Caki2 (cell line): ENCODE measurements around the gene CCDC85A. TPM values are rescaled to one million over a fixed set of nuclear protein-coding genes. Genes with fewer than 3 reads are reported as not detected.

ENCODE experiments used
- DNase-seq: peaks from one replicate; pipeline ENCODE4 v3.0.0-alpha.2; 2015; ENCODE audit warnings: low read depth
- in situ Hi-C: cut with HindIII; loops from 2 replicates; pipeline ENCODE4 v1.10.0; 2016; ENCODE audit warnings: low sequenced_read_pairs, low pct_unique_long_range_greater_than_20kb, mixed read lengths
- total RNA-seq: library from RNA; depleted of rRNA; stranded (reverse); fragments of >200 nt; shearing (Covaris generic); gene quantifications from 2 replicates; pipeline ENCODE4 v1.2.3, GENCODE V29; 2014; ENCODE audit warnings: low replicate concordance

CCDC85A gene
- total RNA-seq, 1 experiment from 2014 or later = 0.54 TPM

DNA sequence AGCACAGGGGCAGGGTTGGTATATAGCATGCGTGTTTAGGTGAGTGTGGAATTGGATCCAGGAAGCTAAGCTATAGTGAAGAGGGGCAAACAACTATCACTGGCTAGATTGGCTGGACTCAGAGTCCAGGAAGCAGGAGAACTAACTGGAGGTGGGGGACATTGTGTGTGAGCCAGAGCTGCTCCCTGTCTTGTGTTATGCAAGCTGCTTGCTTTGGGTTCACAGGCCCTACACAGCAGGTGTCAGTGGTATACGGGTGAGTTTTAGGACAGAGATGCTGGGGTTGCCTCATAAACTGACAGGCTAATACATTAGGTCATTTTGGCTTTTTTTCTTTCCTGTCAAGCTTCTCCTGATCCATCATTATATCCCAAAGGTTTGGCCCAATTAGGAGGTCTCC lies 87.5 kb downstream of the CCDC85A start:
- in situ Hi-C loops = no loop called here

DNA sequence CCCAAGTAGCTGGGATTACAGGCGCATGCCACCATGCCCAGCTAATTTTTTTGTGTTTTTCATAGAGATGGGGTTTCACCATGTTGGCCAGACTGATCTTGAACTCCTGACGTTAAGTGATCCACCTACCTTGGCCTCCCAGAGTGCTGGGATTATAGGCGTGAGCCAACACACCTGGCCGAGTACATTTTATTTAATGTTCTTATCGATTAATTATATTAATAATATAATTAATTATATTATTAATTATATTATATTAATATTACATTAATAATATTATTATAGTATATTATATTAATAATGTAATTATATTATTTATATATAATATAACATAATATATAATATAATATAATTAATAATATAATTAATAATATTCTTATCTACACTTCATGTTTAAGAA lies 101.4 kb downstream of the CCDC85A start:
- in situ Hi-C loops = no loop called here

More for the DNA sequence above, 87.5 kb downstream of the CCDC85A start:
- no peak for DNase-seq

DNA sequence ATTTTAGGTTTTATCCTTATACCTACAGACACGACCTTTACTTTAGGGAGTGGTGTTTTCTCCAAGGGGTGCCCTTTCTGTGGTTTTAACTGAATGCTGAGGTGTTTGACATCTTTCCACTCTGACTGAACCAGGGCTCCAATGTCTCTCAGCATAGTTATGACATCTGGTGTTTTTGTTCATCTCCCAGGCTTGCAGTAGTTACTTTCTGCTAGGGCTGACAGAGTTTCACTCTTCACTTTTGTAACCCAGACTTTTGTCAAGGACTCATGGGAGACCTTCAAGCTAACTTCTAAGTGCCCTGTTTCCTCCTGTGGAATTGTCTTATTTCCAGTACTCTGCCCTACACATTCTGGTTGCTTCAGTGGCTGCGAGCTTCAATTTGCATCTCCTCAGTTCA lies 103.1 kb downstream of the CCDC85A start:
- no peak for DNase-seq
- in situ Hi-C loops = no loop called here

More for the DNA sequence above, 101.4 kb downstream of the CCDC85A start:
- DNase-seq = no peak

DNA sequence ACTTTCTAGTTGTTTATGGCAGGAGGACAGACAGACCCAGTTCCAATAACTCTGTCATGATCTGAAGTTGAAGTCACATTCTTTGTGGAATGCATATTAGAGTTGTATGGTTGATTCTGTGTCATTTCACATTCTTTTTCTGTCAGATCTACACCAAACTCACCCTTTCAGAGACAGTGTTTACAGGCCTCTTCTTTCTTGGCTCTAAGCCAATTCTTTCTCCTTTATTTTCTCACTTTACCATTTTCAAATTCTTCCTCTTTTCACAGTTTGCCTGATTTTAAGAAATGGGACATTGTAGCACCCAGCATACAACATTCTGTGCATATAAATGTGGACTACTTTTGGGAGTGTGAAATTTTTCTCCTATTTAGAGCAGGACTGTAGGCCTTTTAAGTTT lies 103.7 kb downstream of the CCDC85A start:
- no peak for DNase-seq
- in situ Hi-C loops = no loop called here

DNA sequence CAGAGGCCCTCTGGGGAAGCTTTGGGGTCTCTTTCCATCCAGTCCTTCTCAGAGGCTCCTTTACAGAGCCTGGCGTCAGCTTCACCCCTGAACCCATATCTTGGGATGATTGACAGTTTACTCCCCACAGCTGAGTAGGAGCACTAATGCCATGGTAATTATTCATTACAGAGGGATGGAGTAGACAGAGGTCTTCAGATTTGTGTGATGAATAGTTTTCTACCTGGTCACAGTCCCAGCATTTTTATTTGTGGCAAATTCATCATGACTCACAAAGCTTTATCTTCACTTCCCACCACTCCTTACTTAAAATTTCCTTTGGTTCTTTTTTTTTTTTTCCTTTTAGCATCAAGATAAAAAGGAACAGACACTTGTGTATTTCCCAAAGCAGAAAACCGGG lies 104.2 kb downstream of the CCDC85A start:
- no peak for DNase-seq
- in situ Hi-C loops = no loop called here

DNA sequence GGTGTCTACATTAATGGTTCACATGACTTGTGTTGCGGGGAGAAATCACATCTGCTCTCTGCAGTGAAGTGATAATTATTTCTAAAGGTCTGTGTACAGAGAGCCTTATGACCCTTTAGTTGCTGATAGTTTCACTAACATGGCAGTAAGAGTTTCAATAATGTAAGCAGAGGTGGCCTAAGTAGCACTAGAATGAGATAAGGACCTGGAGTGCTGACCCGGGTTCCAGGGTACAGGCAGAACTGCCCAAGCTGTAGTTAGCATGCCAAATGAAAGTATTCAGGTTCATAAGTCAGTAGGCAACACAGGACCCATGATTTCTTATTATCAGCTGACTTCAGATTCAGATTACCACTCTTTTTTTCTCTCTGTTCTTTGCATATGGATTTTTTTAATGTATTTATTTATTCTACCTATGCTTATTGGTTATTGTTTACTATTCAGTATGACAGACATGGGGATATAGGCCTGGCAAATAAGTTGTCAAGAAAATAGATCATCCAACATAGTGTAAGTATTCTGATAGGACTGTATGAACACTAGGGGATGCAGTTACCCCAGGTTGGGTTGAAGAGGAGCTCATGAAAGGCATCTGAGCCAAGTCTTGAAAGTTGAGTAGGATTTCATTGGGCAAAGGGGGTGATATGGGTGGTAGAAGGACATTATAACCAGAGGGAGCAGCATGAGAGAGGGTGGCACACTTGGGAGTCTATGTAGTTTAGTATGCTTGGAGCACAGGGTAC lies 105.2 kb downstream of the CCDC85A start:
- in situ Hi-C loops = no loop called here
- no peak for DNase-seq

DNA sequence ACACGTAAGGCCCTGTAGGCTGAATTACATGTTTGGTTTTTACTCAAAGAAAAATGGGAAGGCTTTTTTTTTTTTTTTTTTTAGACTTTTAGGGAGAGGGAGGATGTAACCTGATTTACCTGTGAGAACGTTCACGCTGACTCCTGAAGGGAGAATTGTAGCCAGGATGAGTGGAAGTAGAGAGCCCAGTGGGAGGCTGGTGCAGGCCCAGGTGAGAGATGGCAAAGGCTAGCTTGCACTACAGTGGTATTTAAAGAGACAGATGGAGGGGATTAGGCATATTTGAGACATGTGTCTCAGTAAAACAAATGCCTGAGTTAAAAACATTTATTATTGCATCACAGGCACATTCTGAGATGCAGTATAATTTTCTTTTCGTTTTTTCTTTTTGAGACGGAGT lies 107.9 kb downstream of the CCDC85A start:
- DNase-seq = no peak
- in situ Hi-C loops = no loop called here

DNA sequence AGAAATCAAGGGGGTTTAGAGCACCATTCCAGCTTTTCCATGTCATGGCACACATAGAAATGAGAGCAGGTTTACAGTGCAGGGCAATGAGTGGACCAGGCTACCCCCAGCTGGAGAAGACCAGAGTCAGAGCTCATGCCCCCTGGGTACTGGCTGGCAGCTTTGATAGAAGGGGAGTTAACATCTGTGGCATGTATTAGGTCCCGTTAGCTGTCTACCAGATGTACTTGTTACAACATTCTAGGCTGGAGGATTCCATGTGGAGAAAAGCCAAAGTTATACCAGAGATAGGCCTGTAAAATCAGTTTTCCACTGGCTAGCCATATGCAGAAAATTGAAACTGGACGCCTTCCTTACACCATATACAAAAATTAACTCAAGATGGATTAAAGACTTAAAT lies 109.2 kb downstream of the CCDC85A start:
- in situ Hi-C loops = no loop called here
- DNase-seq = no peak

DNA sequence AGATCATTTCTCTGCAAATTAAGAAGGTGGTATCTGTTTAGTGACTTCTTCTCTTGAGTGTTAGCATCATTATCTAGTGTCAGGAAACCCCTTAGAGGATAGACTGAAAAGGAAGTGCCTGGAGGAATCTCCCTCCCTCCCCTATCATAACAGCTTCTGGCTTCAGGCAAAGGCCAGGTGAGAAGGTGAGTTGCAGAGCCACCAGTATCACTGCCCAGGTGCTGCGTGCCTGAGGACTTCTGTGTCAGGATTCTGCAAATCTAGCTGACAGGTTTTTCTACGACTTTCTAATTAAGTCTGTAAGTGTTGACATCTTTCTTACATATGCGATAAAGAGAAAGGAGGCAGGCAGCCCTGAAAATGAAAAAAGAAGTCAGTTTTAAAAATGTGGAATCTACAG lies 111.9 kb downstream of the CCDC85A start:
- in situ Hi-C loops = no loop called here
- no peak for DNase-seq

DNA sequence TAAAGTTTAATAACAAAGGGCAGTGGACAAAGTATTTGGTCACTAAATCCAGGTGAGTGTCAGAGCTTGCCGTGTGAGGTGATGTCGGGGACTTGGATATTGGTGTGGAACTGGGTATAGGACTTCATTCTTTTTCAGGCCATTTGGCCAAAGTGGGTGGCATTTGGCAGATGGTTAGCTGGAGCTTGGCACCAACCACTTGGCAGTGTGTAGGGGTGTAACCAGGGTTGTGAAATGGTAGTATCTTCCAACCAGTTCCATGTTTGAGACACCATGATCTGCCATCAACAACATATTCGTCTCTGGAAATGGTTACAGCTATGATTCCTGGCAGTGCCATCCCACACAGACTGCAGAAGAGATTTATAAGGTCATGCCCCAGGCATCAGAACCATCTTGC lies 113.9 kb downstream of the CCDC85A start:
- no peak for DNase-seq
- in situ Hi-C loops = no loop called here

DNA sequence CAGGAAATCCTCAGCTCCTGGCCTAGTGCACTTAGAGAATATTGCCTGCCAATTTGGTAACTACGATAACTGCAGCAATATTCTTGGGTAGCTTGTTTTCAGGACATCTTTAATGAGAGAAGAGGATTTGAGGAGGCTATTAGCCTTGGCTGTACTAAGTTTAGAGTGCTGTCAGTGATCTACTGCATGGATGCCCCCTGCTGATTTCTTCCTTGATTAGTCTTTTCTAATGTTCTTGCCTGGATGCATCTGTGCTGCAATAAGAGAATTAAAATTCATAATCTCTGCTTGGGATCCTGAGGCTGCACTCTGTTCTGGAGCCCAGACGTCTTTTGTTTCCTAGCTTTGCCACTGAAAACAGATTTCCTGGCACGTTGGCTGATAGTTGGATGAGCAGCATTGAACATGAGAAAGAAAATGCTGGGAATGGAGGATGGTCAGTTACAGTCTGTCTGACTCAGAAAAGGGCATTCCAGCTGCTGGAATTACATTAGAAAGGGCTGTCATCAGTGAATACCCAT lies 115.4 kb downstream of the CCDC85A start:
- in situ Hi-C loops = no loop called here
- no peak for DNase-seq

DNA sequence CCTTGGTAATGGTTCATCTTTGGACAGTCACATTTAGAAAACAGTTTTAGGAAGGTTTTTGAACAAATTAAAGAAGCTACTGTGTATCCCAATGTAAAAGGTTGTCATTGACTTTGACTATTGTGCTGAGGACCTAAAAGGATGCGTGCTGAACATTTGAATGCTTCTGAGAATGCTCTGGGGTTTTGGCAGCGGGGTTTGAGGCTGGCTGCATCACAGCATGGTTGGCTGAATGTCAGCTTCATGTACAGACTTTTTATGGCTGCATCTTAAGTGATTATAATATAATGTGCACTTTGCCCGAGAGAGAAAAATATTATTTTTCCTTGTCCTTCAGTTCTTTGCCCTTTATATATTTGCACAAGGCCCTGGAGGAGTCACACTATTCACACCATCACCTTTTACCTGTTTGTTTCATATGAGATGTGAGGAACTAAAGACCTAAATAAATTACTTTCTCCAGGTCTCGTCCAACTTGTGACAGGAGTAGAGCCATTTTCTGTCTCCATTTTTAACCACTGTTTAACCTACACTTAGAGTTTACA lies 125.9 kb downstream of the CCDC85A start:
- in situ Hi-C loops = no loop called here
- DNase-seq = no peak

DNA sequence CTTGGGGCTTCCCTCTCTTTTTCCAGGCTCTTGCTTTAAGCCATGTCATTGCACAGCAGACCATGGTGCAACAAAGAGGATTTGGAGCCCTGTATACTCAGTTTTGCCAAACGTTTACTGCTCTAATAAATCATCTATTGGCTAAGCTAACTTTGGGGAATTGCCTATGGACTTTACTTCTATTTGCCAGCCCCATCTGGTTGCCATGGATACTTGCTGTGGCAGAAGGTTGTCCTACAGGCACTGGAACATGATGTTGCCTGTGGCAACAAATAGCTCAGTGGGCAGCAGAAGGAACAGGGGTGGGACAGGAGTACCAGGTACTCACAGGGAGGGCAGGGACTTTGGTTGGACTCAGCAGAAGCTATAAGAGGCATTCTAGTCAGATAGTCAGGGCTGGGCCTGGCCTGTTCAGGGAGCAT lies 129.7 kb downstream of the CCDC85A start:
- in situ Hi-C loops = no loop called here
- no peak for DNase-seq

DNA sequence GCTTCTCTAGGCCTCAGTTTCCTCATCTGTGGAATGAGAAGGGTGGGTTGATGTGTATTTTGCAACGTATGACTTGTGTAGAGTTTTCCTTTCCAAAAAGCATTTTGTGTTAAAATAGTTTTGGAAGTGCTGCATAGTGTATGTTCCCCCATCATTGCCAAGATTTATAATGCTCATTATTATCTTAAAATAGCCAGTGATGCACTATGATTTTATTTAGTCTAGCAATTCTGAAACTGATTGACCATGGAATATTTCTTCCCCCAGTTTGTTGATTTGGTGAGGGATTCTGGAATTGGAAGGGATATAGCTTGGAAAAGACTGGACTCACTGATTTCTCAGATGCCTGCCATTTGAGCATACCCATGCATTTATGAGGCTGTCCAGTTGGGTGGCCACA lies 130.6 kb downstream of the CCDC85A start:
- in situ Hi-C loops = no loop called here
- DNase-seq = no peak

DNA sequence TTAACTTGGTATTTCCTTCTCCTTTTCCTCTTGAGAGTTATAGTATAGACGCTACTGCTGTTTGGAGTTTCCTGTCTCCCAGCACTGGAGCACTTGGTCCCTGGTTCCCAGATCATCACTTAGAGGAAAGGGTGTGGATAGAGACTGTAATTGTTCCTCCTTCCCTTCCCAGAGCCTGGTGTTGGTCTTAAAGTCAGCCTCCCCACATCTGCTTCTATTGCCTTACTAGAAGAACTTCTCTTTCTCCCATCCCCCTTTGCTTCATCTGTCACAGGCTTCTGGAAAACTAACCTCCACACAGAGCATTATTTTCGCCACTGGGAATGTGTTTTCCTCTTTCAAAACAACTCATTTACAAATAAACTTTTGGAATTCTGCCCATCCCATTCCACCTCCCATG lies 131.0 kb downstream of the CCDC85A start:
- DNase-seq = no peak
- in situ Hi-C loops = no loop called here

DNA sequence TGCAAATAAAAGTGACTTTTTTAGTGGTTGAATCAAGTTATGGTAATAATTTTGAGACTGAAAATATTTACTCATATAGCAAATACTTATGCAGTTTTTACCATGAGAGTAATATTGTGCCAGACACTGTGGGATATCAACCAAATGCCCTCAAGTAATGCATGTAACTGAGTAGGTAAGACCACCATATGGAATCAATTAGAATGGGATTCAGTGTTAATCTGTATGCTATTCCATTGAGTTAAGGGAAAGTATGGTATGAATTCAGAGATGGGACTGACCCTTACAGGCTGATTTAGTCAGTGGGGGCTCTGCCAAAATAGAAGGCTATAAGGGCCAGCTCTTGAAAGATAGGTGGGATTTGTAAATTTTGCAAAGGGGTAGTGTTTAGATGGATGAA lies 131.6 kb downstream of the CCDC85A start:
- no peak for DNase-seq
- in situ Hi-C loops = no loop called here

DNA sequence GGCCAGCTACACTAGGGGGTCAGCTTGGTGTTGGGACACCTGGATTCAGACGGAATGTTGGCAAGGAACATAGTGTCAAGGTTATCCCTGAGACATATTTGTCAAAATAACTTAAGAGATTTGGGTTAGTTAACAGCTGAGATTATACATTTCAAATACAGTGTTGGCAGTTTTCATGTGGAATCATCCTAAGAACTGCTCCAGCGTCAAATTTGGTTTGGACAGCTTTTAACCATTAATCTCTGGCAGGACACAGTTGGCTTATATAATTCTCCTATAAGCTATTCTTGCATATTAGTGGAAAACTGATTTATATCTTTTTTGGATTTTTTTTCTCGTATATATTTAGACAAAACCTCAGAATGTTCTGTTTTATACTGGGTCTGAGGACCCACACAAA lies 132.2 kb downstream of the CCDC85A start:
- in situ Hi-C loops = no loop called here

DNA sequence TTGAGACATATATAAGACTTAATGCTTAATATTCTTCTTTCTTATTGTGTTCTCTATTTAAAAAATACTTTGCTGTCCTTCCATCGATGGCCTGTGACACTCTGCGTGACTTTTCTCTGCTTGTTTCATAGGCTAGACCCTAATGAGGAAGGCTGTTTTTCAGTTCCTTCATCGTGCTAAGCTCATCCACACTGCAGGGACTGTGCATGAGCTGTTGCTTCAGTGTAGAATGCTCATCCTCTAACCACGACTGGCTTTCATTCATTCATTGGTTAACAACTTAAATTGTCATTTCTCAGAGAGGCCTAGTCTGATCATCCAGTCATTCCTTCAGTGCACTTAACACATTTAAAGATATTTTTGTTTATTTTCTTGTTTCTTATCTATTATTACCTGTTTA lies 134.4 kb downstream of the CCDC85A start:
- DNase-seq = no peak
- in situ Hi-C loops = no loop called here

More for the DNA sequence above, 132.2 kb downstream of the CCDC85A start:
- DNase-seq = no peak

DNA sequence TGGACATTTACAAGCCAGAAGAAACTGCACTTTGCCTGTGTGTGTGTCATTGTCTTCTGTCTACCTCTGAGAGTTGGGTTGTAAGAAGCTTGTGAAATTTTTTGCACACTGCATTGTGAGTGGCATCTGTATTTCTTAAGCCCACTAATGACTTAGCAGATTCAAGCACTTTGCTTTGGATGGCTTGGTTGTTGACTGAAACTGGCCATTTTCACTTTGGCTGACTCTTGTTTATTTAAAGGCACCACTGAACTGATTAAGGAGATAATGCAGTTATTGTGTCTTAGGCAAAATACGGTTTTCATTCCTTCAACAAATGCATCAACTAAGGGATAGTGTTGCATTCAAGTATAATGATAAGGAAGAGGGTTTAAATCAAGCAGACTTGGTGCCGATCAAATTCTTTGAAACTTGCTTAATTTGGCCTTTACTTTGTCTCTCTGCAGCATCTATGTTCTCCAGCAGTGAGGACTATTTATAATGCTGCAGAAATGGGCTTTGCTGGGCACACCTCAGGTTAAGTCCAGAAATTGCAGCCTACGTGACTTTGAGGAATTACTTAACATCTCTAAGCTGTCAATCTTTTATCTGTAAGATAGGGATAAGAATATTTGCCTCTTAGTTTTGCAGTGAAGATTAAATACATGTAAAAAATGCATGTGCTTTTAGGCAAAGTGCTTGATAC lies 142.0 kb downstream of the CCDC85A start:
- no peak for DNase-seq
- in situ Hi-C loops = no loop called here
